ENCODE data around the gene NCCRP1. TPM values are rescaled to one million over a fixed set of nuclear protein-coding genes. Genes with fewer than 3 reads are reported as not detected.

Gene NCCRP1
- total and polyA plus RNA-seq, 2 donors (not counting 3 experiments of a cell fraction or from before 2014, with no cell fraction given) = 0.06 TPM; not detected in 1

- Histone ChIP-seq H3K9me3 (replicated peaks; ENCODE audit: control insufficient read depth, insufficient read depth, low read length) (no peaks in the 10 kb centered on the region), H3K79me2 (ENCODE audit: control insufficient read depth, insufficient read depth, low read length) (peaks cover 50% of the 10 kb centered on the region), H3K9ac (replicated peaks; ENCODE audit: extremely low read depth, insufficient read depth, low read length) (no peak overlapping the region), H3K4me2 (ENCODE audit: insufficient read depth, low read length) (no peak overlapping the region), H4K20me1 (replicated peaks; ENCODE audit: control insufficient read depth, extremely low read depth, insufficient read depth, low read length) (peaks cover 3% of the 10 kb centered on the region), H3K36me3 (ENCODE audit: control insufficient read depth in 2 of 2, extremely low read depth in 1 of 2, insufficient read depth in 2 of 2, low read length in 2 of 2) (peaks cover 0 to 3% of the 10 kb centered on the region in 2 experiments), H3K9me1 (replicated peaks; ENCODE audit: control insufficient read depth, extremely low read depth, insufficient read depth, low read length) (no peaks in the 10 kb centered on the region), H3K27me3 (ENCODE audit: control insufficient read depth in 2 of 2, insufficient read depth in 2 of 2, low read length in 2 of 2) (no peaks in the 10 kb centered on the region), H3K4me3 (replicated peaks in 1 of 3; ENCODE audit: insufficient read depth in 1 of 3, low read depth in 1 of 3, low read length in 3 of 3) (no peak overlapping the region), H3K4me1 (ENCODE audit: control insufficient read depth, extremely low read depth, insufficient read depth, low read length) (peaks cover 15% of the 10 kb centered on the region), H2AFZ (ENCODE audit: low read depth, low read length) (no peak overlapping the region), H3K27ac (ENCODE audit: insufficient read depth, low read depth, low read length) (no peak overlapping the region)
- dilution Hi-C loops (cut with MboI; ENCODE audit: extremely low pct_ligation_motif_present, low sequenced_read_pairs) = no loop called here
- no peak for DNase-seq (ENCODE audit: low read depth, low spot score)
- ChIA-PET POLR2A (no interaction called here), CTCF (interaction anchor here (1.2 kb wide), 1 partner anchor 18 kb away, joined by 4 read pairs; no protein-coding TSS in a partner anchor)
- BruUV-seq (replicated peaks) = no TSS peak
- intact Hi-C loops (cut with micrococcal nuclease) = no loop called here
- FAIRE-seq = no peak
- TF ChIP-seq, protein P1, sequence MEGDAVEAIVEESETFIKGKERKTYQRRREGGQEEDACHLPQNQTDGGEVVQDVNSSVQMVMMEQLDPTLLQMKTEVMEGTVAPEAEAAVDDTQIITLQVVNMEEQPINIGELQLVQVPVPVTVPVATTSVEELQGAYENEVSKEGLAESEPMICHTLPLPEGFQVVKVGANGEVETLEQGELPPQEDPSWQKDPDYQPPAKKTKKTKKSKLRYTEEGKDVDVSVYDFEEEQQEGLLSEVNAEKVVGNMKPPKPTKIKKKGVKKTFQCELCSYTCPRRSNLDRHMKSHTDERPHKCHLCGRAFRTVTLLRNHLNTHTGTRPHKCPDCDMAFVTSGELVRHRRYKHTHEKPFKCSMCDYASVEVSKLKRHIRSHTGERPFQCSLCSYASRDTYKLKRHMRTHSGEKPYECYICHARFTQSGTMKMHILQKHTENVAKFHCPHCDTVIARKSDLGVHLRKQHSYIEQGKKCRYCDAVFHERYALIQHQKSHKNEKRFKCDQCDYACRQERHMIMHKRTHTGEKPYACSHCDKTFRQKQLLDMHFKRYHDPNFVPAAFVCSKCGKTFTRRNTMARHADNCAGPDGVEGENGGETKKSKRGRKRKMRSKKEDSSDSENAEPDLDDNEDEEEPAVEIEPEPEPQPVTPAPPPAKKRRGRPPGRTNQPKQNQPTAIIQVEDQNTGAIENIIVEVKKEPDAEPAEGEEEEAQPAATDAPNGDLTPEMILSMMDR (IDR thresholded peaks at IDR 0.05; ENCODE audit: extremely low read depth in 1 of 2, insufficient read depth in 1 of 2, low read depth in 1 of 2, low read length in 2 of 2) = no peak
- TF ChIP-seq, protein P2, sequence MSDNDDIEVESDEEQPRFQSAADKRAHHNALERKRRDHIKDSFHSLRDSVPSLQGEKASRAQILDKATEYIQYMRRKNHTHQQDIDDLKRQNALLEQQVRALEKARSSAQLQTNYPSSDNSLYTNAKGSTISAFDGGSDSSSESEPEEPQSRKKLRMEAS (IDR thresholded peaks at IDR 0.05; ENCODE audit: insufficient read depth, insufficient read length) = no peak
- TF ChIP-seq JUN (IDR thresholded peaks at IDR 0.05; ENCODE audit: borderline replicate concordance, insufficient read depth, insufficient read length, low read depth) = no peak
- no peak for TF ChIP-seq POLR2A (IDR thresholded peaks at IDR 0.05; ENCODE audit: low read depth, low read length)
- no peak for TF ChIP-seq POLR2AphosphoS5 (IDR thresholded peaks at IDR 0.05; ENCODE audit: insufficient read depth, low read depth, low read length)
- TF ChIP-seq EZH2 (IDR thresholded peaks at IDR 0.05; ENCODE audit: borderline replicate concordance, low read depth, low read length, severe bottlenecking) = no peak
- TF ChIP-seq GATA2 (IDR thresholded peaks at IDR 0.05; ENCODE audit: insufficient read depth, insufficient read length, low read depth, low read length) = no peak
- no peak for TF ChIP-seq MYC (IDR thresholded peaks at IDR 0.05; ENCODE audit: low read depth, low read length)
Measured at GRCh38 chr19:39148939-39149529, 47.7 kb upstream of the NCCRP1 start.
